EL (cell line): Measurements from ENCODE around the gene C3orf70.

ENCODE experiments used
- DNase-seq: peaks from one replicate; pipeline ENCODE4 v3.0.0-alpha.2; 2016

The C3orf70 gene

GRCh38 chr3:185042312-185043050, 110.4 kb downstream of the C3orf70 start:
- DNase-seq = no peak

GRCh38 chr3:185041540-185041939, 111.3 kb downstream of the C3orf70 start:
- DNase-seq = no peak

- DNase-seq = no peak
These were observed 112.4 kb downstream of the C3orf70 start for GRCh38 chr3:185040425-185040824.

- no peak for DNase-seq
These were observed 115.1 kb downstream of the C3orf70 start for GRCh38 chr3:185037801-185038200.

GRCh38 chr3:185030951-185031350, 121.9 kb downstream of the C3orf70 start:
- DNase-seq = no peak

GRCh38 chr3:185030399-185030798, 122.5 kb downstream of the C3orf70 start:
- DNase-seq = no peak

GRCh38 chr3:185029086-185029485, 123.8 kb downstream of the C3orf70 start:
- no peak for DNase-seq

GRCh38 chr3:185028121-185028520, 124.7 kb downstream of the C3orf70 start:
- DNase-seq = no peak
